Uterus (tissue), 4 donors: ENCODE data around the gene C1orf210. TPM values are rescaled to one million over a fixed set of nuclear protein-coding genes. Genes with fewer than 3 reads are reported as not detected.

Experiments
- DNase-seq, 2 donors: peaks; one replicate each; pipeline ENCODE4 v3.0.0-alpha.2; 2019 to 2020
- H3K27ac ChIP-seq, 2 donors: fragments of 200-600 bp; sonication (generic); 1 replicate in 1 of 2; 2 replicates in 1 of 2; pipeline ENCODE4 v1.5.1; 2016 to 2018
- H3K27me3 ChIP-seq, 2 donors: fragments of 200-600 bp; sonication (generic); one replicate each; pipeline ENCODE4 v1.5.1; 2018 to 2019; ENCODE audit warnings: control low read depth in 1 of 2
- H3K36me3 ChIP-seq, 2 donors: fragments of 200-600 bp; sonication (generic); one replicate each; pipeline ENCODE4 v1.5.1; 2019; ENCODE audit warnings: control low read depth in 1 of 2
- H3K4me1 ChIP-seq, 2 donors: fragments of 200-600 bp; sonication (generic); one replicate each; pipeline ENCODE4 v1.5.1; 2018 to 2019; ENCODE audit warnings: control low read depth in 1 of 2
- H3K4me3 ChIP-seq, 2 donors: fragments of 200-600 bp; sonication (generic); 1 replicate in 1 of 2; 2 replicates in 1 of 2; pipeline ENCODE4 v1.5.1; 2018 to 2019; ENCODE audit warnings: mild to moderate bottlenecking in 1 of 2
- H3K9me3 ChIP-seq, 2 donors: fragments of 200-600 bp; sonication (generic); one replicate each; pipeline ENCODE4 v1.5.1; 2019; ENCODE audit warnings: control low read depth in 1 of 2
- POLR2A ChIP-seq, 2 donors: fragments of 450-650 bp; IDR thresholded peaks; one replicate each; pipeline ENCODE4 v1.6.1; 2016; ENCODE audit warnings: antibody characterized with exemption in 2 of 2, mild to moderate bottlenecking in 1 of 2, moderate library complexity in 1 of 2
- intact Hi-C: fragments of 100-400 bp; cut with DNase I; formaldehyde crosslinking; loops from one replicate; pipeline ENCODE4 v1.15.1; 2023; ENCODE audit warnings: low total_unique reads
- total RNA-seq, 4 donors: library from RNA; depleted of rRNA in 3 of 4; stranded (reverse); fragments of >200 nt in 3 of 4; gene quantifications; one replicate each; pipeline versions ENCODE4 v1.1.0 to v1.2.4, GENCODE V29; 2014 to 2023
- TF ChIP-seq, protein P1 (sequence below), 4 experiments: fragments of 200-600 bp in 2 of 4; fragments of 450-650 bp in 2 of 4; sonication (generic) in 2 of 4; IDR thresholded peaks; one replicate each; pipeline ENCODE4 v1.5.1; 2016 to 2019; ENCODE audit warnings: antibody characterized with exemption in 4 of 4, mild to moderate bottlenecking in 2 of 4, moderate library complexity in 1 of 4
- donor health status: DM: yes; HTN: yes; CAD: no.

Gene C1orf210
- total RNA-seq, 4 donors from 2014 or later = 0.62 TPM; not detected in 3

DNA sequence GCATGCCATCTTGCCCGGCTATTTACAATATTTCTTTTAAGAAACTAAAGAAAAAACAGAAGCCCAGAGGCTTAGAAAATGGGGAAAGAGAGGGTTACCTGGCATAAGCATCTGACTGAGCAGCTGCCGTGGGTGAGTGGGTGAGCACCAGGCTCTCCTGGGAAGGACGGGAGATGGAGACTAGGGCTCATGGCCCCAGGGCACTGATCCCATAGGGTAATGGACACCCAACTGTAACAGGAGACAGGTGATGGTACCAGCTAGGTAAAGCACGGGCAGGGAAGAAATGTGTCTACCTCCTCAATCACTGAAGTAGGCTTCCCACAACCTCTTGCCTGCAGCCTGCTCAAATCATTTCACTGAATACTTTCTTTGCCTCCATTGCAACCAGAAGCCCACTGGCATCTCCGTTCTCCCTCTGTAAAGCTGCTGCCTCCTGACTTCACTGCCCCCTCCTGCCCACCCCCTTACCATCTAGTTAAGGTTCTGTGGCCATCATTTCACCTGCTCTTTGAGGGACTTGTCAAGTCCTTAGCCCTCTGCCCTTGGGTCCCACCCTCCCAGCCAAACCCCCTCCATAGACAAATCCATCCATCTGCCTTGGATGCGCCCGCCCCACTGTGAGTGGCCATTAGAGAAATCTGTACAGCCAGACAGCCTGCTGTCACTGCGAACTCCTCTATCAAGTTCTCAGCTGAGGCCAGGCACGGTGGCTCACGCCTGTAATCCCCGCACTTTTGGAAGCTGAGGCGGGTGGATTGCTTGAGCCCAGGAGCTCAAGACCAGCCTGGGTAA lies 9.4 kb downstream of the C1orf210 start:
- H3K4me3 ChIP-seq = no peak overlapping the region
- DNase-seq = peak in 1 of 2 donors; percentile 3
- no peak overlapping the region for H3K27ac ChIP-seq
- H3K36me3 ChIP-seq = no peaks in the 10 kb centered on the region
- TF ChIP-seq, protein P1, sequence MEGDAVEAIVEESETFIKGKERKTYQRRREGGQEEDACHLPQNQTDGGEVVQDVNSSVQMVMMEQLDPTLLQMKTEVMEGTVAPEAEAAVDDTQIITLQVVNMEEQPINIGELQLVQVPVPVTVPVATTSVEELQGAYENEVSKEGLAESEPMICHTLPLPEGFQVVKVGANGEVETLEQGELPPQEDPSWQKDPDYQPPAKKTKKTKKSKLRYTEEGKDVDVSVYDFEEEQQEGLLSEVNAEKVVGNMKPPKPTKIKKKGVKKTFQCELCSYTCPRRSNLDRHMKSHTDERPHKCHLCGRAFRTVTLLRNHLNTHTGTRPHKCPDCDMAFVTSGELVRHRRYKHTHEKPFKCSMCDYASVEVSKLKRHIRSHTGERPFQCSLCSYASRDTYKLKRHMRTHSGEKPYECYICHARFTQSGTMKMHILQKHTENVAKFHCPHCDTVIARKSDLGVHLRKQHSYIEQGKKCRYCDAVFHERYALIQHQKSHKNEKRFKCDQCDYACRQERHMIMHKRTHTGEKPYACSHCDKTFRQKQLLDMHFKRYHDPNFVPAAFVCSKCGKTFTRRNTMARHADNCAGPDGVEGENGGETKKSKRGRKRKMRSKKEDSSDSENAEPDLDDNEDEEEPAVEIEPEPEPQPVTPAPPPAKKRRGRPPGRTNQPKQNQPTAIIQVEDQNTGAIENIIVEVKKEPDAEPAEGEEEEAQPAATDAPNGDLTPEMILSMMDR (IDR thresholded peaks at IDR 0.05) = no peak
- TF ChIP-seq POLR2A (IDR thresholded peaks at IDR 0.05) = no peak
- H3K9me3 ChIP-seq = no peaks in the 10 kb centered on the region
- no peaks in the 10 kb centered on the region for H3K27me3 ChIP-seq
- intact Hi-C loops = no loop called here
- H3K4me1 ChIP-seq = no peaks in the 10 kb centered on the region

DNA sequence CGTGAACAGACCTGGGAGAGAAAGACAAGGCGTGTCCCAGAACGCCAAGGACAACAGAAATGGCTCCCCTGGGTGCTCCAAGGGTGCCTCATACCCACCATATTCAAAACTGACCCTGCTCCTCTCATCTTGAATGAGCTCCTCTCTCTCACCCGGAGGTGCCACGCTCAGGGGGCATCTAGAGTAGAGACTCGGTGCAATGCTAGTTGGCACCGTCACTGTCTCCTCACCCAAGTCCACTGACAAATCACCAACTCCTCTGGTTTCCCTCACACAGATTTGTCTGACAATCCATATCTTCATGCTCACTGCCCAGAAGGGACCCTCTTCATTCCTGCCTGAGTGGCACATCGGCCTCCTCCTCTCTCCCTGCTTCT lies 10.6 kb downstream of the C1orf210 start:
- H3K4me1 ChIP-seq = no peaks in the 10 kb centered on the region
- no peak for TF ChIP-seq POLR2A (IDR thresholded peaks at IDR 0.05)
- TF ChIP-seq, protein P1 (IDR thresholded peaks at IDR 0.05) = no peak
- no peaks in the 10 kb centered on the region for H3K9me3 ChIP-seq
- no peaks in the 10 kb centered on the region for H3K36me3 ChIP-seq
- H3K27ac ChIP-seq = no peak overlapping the region
- no peak overlapping the region for H3K4me3 ChIP-seq
- intact Hi-C loops = no loop called here
- no peak for DNase-seq
- no peaks in the 10 kb centered on the region for H3K27me3 ChIP-seq

- Histone ChIP-seq H3K36me3 (no peaks in the 10 kb centered on the region), H3K4me1 (no peaks in the 10 kb centered on the region), H3K27ac (no peak overlapping the region), H3K9me3 (no peaks in the 10 kb centered on the region), H3K4me3 (no peak overlapping the region), H3K27me3 (no peaks in the 10 kb centered on the region)
- intact Hi-C loops = no loop called here
- TF ChIP-seq, protein P1 (IDR thresholded peaks at IDR 0.05) = no peak
- TF ChIP-seq POLR2A (IDR thresholded peaks at IDR 0.05) = no peak
- peak in 1 of 2 donors; percentile 22 for DNase-seq
Observed at GRCh38 chr1:43274125-43274803, 11.1 kb downstream of the C1orf210 start.

- intact Hi-C loops = no loop called here
- Histone ChIP-seq H3K27ac (no peak overlapping the region), H3K4me1 (no peaks in the 10 kb centered on the region), H3K27me3 (no peaks in the 10 kb centered on the region), H3K36me3 (no peaks in the 10 kb centered on the region), H3K4me3 (no peak overlapping the region), H3K9me3 (no peaks in the 10 kb centered on the region)
- DNase-seq = no peak
- TF ChIP-seq, protein P1 (IDR thresholded peaks at IDR 0.05) = no peak
- no peak for TF ChIP-seq POLR2A (IDR thresholded peaks at IDR 0.05)
Observed at GRCh38 chr1:43273708-43274107, 11.7 kb downstream of the C1orf210 start.
